Panc1 (cell line): ENCODE measurements around the gene RMRP.

Experiments
- SIN3A ChIP-seq: IDR thresholded peaks from 2 replicates; pipeline ENCODE4 v1.6.1; 2012; ENCODE audit warnings: low read depth, mild to moderate bottlenecking, low read length, moderate library complexity, borderline replicate concordance; ENCODE audit not compliant: insufficient read depth
- TF ChIP-seq, protein P1 (sequence below): fragments of 450-650 bp; IDR thresholded peaks from 2 replicates; pipeline ENCODE4 v1.5.1; 2017; ENCODE audit warnings: mild to moderate bottlenecking

DNA sequence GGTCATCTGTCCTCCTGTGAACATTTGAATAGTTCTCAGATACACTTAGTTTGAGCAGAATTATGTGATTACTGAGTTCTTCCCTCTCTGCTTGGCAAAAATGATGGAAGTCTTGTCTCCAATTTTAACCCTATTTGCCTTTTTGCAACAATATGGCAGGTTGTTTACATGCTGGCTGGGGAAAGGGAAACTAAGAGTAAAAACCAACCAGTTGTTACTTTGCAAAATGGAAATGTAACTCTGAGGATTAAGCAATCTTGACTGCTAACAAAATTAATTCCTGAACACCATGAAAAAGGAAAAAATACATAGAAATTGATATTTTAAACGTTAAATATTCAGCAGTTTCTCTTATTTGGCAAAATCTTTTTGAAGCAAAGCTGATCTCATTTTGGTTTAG is 18.2 kb downstream of the RMRP start:
- TF ChIP-seq, protein P1, sequence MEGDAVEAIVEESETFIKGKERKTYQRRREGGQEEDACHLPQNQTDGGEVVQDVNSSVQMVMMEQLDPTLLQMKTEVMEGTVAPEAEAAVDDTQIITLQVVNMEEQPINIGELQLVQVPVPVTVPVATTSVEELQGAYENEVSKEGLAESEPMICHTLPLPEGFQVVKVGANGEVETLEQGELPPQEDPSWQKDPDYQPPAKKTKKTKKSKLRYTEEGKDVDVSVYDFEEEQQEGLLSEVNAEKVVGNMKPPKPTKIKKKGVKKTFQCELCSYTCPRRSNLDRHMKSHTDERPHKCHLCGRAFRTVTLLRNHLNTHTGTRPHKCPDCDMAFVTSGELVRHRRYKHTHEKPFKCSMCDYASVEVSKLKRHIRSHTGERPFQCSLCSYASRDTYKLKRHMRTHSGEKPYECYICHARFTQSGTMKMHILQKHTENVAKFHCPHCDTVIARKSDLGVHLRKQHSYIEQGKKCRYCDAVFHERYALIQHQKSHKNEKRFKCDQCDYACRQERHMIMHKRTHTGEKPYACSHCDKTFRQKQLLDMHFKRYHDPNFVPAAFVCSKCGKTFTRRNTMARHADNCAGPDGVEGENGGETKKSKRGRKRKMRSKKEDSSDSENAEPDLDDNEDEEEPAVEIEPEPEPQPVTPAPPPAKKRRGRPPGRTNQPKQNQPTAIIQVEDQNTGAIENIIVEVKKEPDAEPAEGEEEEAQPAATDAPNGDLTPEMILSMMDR = no peak
- TF ChIP-seq SIN3A = no peak
